NCI-H1694 treated with DMSO at 0.1 percent for 48 hours (cell line): ENCODE data around the gene USP54.
"Not testable (repeated sequence)": the region's sequence is repeated elsewhere in the genome, so short reads cannot be mapped to it uniquely, and the experiment has no call there.

Experiments used
- DNase-seq: peaks from one replicate; lab custom pipeline; 2025; lab: John Stamatoyannopoulos, UW

Gene USP54

GRCh38 chr10:73589563-73590126 is 1.5 kb downstream of the USP54 start:
- no peak for DNase-seq

- no peak for DNase-seq
These were observed 2.5 kb downstream of the USP54 start for GRCh38 chr10:73588656-73589055.

- DNase-seq, result no peak
These were observed 4.6 kb downstream of the USP54 start for GRCh38 chr10:73586583-73586984.

GRCh38 chr10:73585327-73585726 is 5.8 kb downstream of the USP54 start:
- no peak for DNase-seq

- DNase-seq, result no peak
These were observed 6.4 kb downstream of the USP54 start for GRCh38 chr10:73584737-73585136.

- DNase-seq, result no peak
These were observed 9.2 kb downstream of the USP54 start for GRCh38 chr10:73581918-73582317.

GRCh38 chr10:73578927-73579326 is 12.2 kb downstream of the USP54 start:
- DNase-seq, result not testable (repeated sequence)

- no peak for DNase-seq
These were observed 13.4 kb downstream of the USP54 start for GRCh38 chr10:73577788-73578187.

GRCh38 chr10:73576890-73577591 is 14.1 kb downstream of the USP54 start:
- no peak for DNase-seq

- no peak for DNase-seq
These were observed 14.8 kb downstream of the USP54 start for GRCh38 chr10:73576178-73576889.

GRCh38 chr10:73567025-73567424 is 24.1 kb downstream of the USP54 start:
- DNase-seq, result not testable (repeated sequence)

- no peak for DNase-seq
These were observed 29.9 kb downstream of the USP54 start for GRCh38 chr10:73561192-73561591.

- DNase-seq, result no peak
These were observed 31.6 kb downstream of the USP54 start for GRCh38 chr10:73559590-73559989.

- DNase-seq, result no peak
These were observed 34.3 kb downstream of the USP54 start for GRCh38 chr10:73556855-73557254.

GRCh38 chr10:73554721-73555120 is 36.4 kb downstream of the USP54 start:
- no peak for DNase-seq

- no peak for DNase-seq
These were observed 37.4 kb downstream of the USP54 start for GRCh38 chr10:73553761-73554160.

GRCh38 chr10:73552819-73553715 is 38.1 kb downstream of the USP54 start:
- no peak for DNase-seq

- DNase-seq, result no peak
These were observed 39.6 kb downstream of the USP54 start for GRCh38 chr10:73551515-73551914.

- DNase-seq, result no peak
These were observed 45.8 kb downstream of the USP54 start for GRCh38 chr10:73545357-73545756.

GRCh38 chr10:73537709-73538108 is 53.4 kb downstream of the USP54 start:
- no peak for DNase-seq

- DNase-seq, result no peak
These were observed 53.9 kb downstream of the USP54 start for GRCh38 chr10:73537288-73537687.

GRCh38 chr10:73534857-73535256 is 56.3 kb downstream of the USP54 start:
- DNase-seq, result no peak
